T-cell (primary cell): ENCODE results near the gene TENT5A. TPM values are rescaled to one million over a fixed set of nuclear protein-coding genes. Genes with fewer than 3 reads are reported as not detected.

Experiments
- ATAC-seq, 4 experiments: fragments of 200-7000 bp in 3 of 4; fragments of 150-1000 bp in 1 of 4; cut with Tn5 transposase; replicated peaks in 1 of 4; 1 replicate in 3 of 4; 2 replicates in 1 of 4; pipeline ENCODE4 v1.10.0; 2021; ENCODE audit warnings: moderate library complexity in 3 of 4, mild to moderate bottlenecking in 2 of 4, moderate number of reproducible peaks in 1 of 4
- CTCF ChIA-PET, 2 donors: fragments of 300-600 bp; sonication (Branson Sonifier 250); formaldehyde crosslinking; loops; one replicate each; lab custom pipeline; 2022; ENCODE audit warnings: antibody characterized with exemption in 2 of 2; lab: Charles Lee
- POLR2A ChIA-PET, 2 donors: fragments of 300-600 bp; sonication (Branson Sonifier 250); formaldehyde crosslinking; loops; one replicate each; lab custom pipeline; 2022; ENCODE audit warnings: antibody characterized with exemption in 2 of 2; lab: Charles Lee
- DNase-seq, 35 experiments: peaks; one replicate each; pipeline versions ENCODE4 v3.0.0 to v3.0.0-alpha.2; 2013 to 2023
- H3K27ac ChIP-seq: one replicate; pipeline ENCODE4 v1.5.1; 2013; ENCODE audit warnings: low read length
- H3K27me3 ChIP-seq, 2 experiments: replicated peaks in 1 of 2; 1 replicate in 1 of 2; 2 replicates in 1 of 2; pipeline versions ENCODE4 v1.6.1 to v1.7.0; 2013; ENCODE audit warnings: low read length in 1 of 2, mixed read lengths in 1 of 2; ENCODE audit not compliant: control insufficient read depth in 2 of 2, insufficient read depth in 2 of 2; ENCODE audit errors: extremely low read depth in 1 of 2
- H3K36me3 ChIP-seq, 2 donors: 1 replicate in 1 of 2; 2 replicates in 1 of 2; pipeline versions ENCODE4 v1.6.1 to v1.7.0; 2013; ENCODE audit warnings: low read length in 1 of 2; ENCODE audit not compliant: control insufficient read depth in 2 of 2, insufficient read depth in 1 of 2; ENCODE audit errors: extremely low read depth in 1 of 2
- H3K4me1 ChIP-seq, 2 experiments: 1 replicate in 1 of 2; 2 replicates in 1 of 2; pipeline versions ENCODE4 v1.6.1 to v1.7.0; 2013; ENCODE audit warnings: low read length in 2 of 2, mixed read lengths in 1 of 2; ENCODE audit not compliant: insufficient read depth in 2 of 2, control insufficient read depth in 1 of 2; ENCODE audit errors: extremely low read depth in 1 of 2
- H3K4me3 ChIP-seq, 2 donors: 1 replicate in 1 of 2; 2 replicates in 1 of 2; pipeline versions ENCODE4 v1.5.1 to v1.7.0; 2013; ENCODE audit warnings: mild to moderate bottlenecking in 2 of 2, low read length in 1 of 2, moderate library complexity in 1 of 2; ENCODE audit not compliant: control insufficient read depth in 1 of 2; ENCODE audit errors: extremely low read depth in 1 of 2
- H3K9me3 ChIP-seq: 2 replicates; pipeline ENCODE4 v1.7.0; 2013
- H3K27ac Mint-ChIP-seq, 2 donors: one replicate each; pipeline ENCODE4 v1.8.0; 2020 to 2021; ENCODE audit warnings: mild to moderate bottlenecking in 2 of 2, mixed read lengths in 2 of 2
- H3K27me3 Mint-ChIP-seq, 2 donors: one replicate each; pipeline ENCODE4 v1.8.0; 2021 to 2022; ENCODE audit warnings: mixed read lengths in 2 of 2
- H3K36me3 Mint-ChIP-seq: one replicate; pipeline ENCODE4 v1.8.0; 2021; ENCODE audit warnings: mixed read lengths
- H3K4me1 Mint-ChIP-seq, 3 donors: one replicate each; pipeline ENCODE4 v1.8.0; 2020 to 2022; ENCODE audit warnings: mixed read lengths in 3 of 3, mild to moderate bottlenecking in 1 of 3
- H3K4me3 Mint-ChIP-seq, 3 donors: one replicate each; pipeline ENCODE4 v1.8.0; 2020 to 2022; ENCODE audit warnings: mild to moderate bottlenecking in 3 of 3, mixed read lengths in 3 of 3, moderate library complexity in 3 of 3
- H3K9me3 Mint-ChIP-seq, 3 donors: one replicate each; pipeline ENCODE4 v1.8.0; 2020 to 2022; ENCODE audit warnings: mixed read lengths in 3 of 3
- whole genome bisulfite sequencing: methylation state at CpG from one replicate; pipeline ENCODE4 v1.1.5; 2013; ENCODE audit warnings: missing lambda C conversion rate; ENCODE audit not compliant: insufficient coverage; 5-methylcytosine and 5-hydroxymethylcytosine counted together
- total RNA-seq, 35 experiments: library from RNA in 6 of 35; stranded (reverse) in 6 of 35; fragments of 120-200 nt in 1 of 35; gene quantifications; one replicate each; pipeline versions ENCODE4 v1.2.1 to v1.2.4 and lab custom pipeline; 2013 to 2026

TENT5A gene
- total RNA-seq, 5 donors from 2014 or later (not counting 1 experiment from before 2014, with no cell fraction given) = 3.2 to 10.7 (median 4.8) TPM

DNA sequence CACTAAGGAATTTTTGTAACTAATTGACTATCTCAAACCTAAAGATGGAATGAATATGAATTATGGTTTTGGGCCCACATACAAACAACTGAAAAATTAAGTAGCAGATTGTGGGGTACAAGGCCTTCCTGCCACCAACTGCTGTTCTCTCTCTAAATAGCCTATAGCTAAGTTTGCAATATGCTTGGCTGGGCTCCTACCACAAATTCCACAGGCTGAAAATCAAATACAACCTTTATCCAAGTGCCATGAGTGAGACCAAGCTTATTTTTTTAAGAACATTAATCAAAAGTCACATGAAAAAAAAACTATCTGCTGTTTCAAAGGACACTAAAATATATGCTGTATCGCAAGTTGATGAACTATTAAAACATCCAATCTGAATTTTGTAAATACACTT, 52.1 kb downstream of the TENT5A start:
- no peaks in the 10 kb centered on the region for H3K36me3 ChIP-seq
- H3K4me3 ChIP-seq = no peak overlapping the region
- H3K9me3 Mint-ChIP-seq = no peaks in the 10 kb centered on the region
- ChIA-PET CTCF (no interaction called here), POLR2A (no interaction called here)
- H3K4me1 ChIP-seq = no peaks in the 10 kb centered on the region
- H3K27ac Mint-ChIP-seq = no peak overlapping the region
- H3K27me3 ChIP-seq = no peaks in the 10 kb centered on the region
- no peaks in the 10 kb centered on the region for H3K4me1 Mint-ChIP-seq
- H3K9me3 ChIP-seq = no peaks in the 10 kb centered on the region
- no peak overlapping the region for H3K27ac ChIP-seq
- DNase-seq (no peak), ATAC-seq (no peak)
- no peaks in the 10 kb centered on the region for H3K27me3 Mint-ChIP-seq
- WGBS = no CpG with 5 or more reads among the region's 1 CpG
- H3K4me3 Mint-ChIP-seq = no peak overlapping the region
- no peaks in the 10 kb centered on the region for H3K36me3 Mint-ChIP-seq

DNA sequence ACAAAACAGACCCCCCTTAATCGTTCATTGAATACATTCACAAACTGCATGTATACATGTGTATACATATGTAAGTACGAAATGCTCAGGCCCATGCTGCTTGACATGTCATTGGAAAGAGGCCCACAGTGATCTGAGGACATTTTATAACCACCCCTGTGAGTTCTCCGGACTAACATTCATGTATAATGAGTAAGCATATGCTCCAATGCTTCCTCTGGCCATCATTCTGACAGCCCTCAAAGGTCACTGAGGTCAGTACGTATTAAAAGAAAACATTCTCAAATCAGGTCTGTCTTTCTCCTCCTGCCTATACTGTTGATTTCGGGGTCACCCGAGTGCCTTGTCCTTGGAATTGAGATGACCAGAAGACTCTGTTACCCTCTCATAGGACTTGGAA, 54.9 kb downstream of the TENT5A start:
- no peaks in the 10 kb centered on the region for H3K4me1 ChIP-seq
- Mint-ChIP-seq H3K27me3 (no peaks in the 10 kb centered on the region), H3K27ac (no peak overlapping the region), H3K4me3 (no peak overlapping the region), H3K4me1 (no peaks in the 10 kb centered on the region), H3K9me3 (no peaks in the 10 kb centered on the region), H3K36me3 (no peaks in the 10 kb centered on the region)
- no peaks in the 10 kb centered on the region for H3K9me3 ChIP-seq
- no peaks in the 10 kb centered on the region for H3K27me3 ChIP-seq
- WGBS = 67% methylated on average over 1 of the region's 6 CpGs
- ATAC-seq = no peak
- H3K36me3 ChIP-seq = no peaks in the 10 kb centered on the region
- POLR2A ChIA-PET = interaction anchor here in 1 of 2 donors (0.7 kb wide), 1 partner anchor 11 kb away, joined by 3 read pairs; no protein-coding TSS in a partner anchor
- CTCF ChIA-PET = no interaction called here
- H3K4me3 ChIP-seq = no peak overlapping the region
- H3K27ac ChIP-seq = no peak overlapping the region
- DNase-seq = no peak

DNA sequence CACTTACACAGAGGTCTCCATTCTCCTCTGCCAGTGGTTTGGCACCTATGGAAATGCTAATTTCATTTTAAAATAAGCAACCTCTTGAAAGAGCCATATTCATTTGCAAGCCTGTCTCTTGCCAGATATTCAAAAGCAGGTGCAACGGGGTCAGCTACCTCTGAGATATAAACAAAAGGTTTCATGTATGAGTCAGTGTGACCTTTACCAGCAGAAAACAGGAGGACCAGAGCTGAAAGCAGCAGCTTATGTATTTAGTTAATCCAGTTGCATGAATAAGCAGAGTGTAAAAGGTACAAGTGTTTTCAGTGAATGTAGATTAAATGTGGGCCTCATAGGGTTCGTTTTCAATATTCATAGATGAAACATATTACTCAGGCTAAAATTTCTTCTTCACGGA, 56.0 kb downstream of the TENT5A start:
- no peak overlapping the region for H3K27ac Mint-ChIP-seq
- no peaks in the 10 kb centered on the region for H3K36me3 Mint-ChIP-seq
- CTCF ChIA-PET = no interaction called here
- ATAC-seq = no peak
- H3K27me3 Mint-ChIP-seq = no peaks in the 10 kb centered on the region
- Histone ChIP-seq H3K27me3 (no peaks in the 10 kb centered on the region), H3K4me1 (no peaks in the 10 kb centered on the region), H3K9me3 (no peaks in the 10 kb centered on the region), H3K27ac (no peak overlapping the region), H3K36me3 (no peaks in the 10 kb centered on the region), H3K4me3 (no peak overlapping the region)
- DNase-seq = no peak
- H3K4me3 Mint-ChIP-seq = no peak overlapping the region
- no peaks in the 10 kb centered on the region for H3K9me3 Mint-ChIP-seq
- WGBS = 75% methylated on average over 1 of the region's 3 CpGs
- POLR2A ChIA-PET = no interaction called here
- H3K4me1 Mint-ChIP-seq = no peaks in the 10 kb centered on the region
